ENCODE data around the gene MAML1. TPM values are rescaled to one million over a fixed set of nuclear protein-coding genes. Genes with fewer than 3 reads are reported as not detected.

MAML1 gene
- total RNA-seq, 2 experiments from 2014 or later, result 34.3 to 34.9 TPM

DNA sequence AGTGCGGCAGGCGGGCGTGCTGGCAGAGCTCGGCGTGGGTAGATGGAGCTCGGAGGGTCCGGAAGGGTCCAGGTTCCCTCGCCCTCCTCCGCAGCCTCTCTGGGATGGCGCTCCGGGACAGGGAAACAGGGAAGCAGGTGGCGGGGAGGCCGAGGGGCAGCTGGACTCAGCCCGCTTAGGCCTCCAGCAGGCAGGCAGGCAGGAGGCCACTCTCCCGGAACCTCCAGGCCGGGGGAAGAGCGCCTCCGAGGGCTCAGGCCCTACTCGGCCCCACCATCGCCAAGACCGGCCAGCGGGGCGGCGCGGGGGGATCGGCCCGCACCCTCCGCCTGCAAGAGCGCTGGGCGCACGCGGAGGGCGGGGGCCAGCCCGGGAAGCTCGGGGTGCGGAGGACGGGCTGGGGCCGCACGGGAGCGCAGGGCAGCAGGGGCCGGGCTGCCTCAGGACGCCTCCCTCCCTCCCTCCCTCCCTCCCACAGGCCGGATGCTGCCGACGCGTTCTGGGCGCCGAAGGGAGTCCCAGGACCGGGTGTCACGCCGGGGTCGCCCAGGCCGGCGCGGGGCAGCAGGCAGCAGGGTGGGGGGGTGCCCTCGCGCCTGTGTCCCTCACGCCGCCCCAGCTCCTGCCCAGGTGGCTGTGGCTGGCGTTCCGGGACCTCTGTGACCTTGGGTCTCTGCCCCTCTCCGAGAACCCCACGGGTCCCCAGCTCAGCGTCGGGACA lies 73.1 kb downstream of the MAML1 start:
- H3K4me1 Mint-ChIP-seq, result peaks cover 31% of the 10 kb centered on the region

GRCh38 chr5:179806250-179807048 lies 73.8 kb downstream of the MAML1 start, which contains the start of gene MGAT4B:
TSS of gene MGAT4B (minus strand) at chr5:179806866. CDS start at chr5:179806583, 283 bp downstream.
- Mint-ChIP-seq H3K27ac (peak within 1 kb of the TSS; percentile 83), H3K4me3 (peak within 1 kb of the TSS; percentile 74), H3K36me3 (ENCODE audit: low read depth) (peaks cover 4% of the 10 kb centered on the region), H3K4me1 (peaks cover 31% of the 10 kb centered on the region), H3K9me3 (no peaks in the 10 kb centered on the region), H3K27me3 (no peaks in the 10 kb centered on the region)
- ChIA-PET CTCF (interaction anchor here (1.0 kb wide), 1 partner anchor 70 kb away, joined by 3 read pairs; no protein-coding TSS in a partner anchor), POLR2A (no interaction called here)
- peak; percentile 64 for DNase-seq

More for the DNA sequence above, 73.1 kb downstream of the MAML1 start:
- ChIA-PET POLR2A (no interaction called here), CTCF (interaction anchor here (0.5 to 1.0 kb wide), 2 partner anchors 69 to 135 kb away, joined by 3 read pairs; no protein-coding TSS in a partner anchor)
- Mint-ChIP-seq H3K9me3 (no peaks in the 10 kb centered on the region), H3K36me3 (ENCODE audit: low read depth) (peaks cover 2% of the 10 kb centered on the region), H3K27me3 (no peaks in the 10 kb centered on the region), H3K27ac (peak overlapping the region; percentile 90), H3K4me3 (peak overlapping the region; percentile 83)
- peak; percentile 51 for DNase-seq

- peaks cover 19% of the 10 kb centered on the region for H3K36me3 Mint-ChIP-seq (ENCODE audit: low read depth)
- H3K4me1 Mint-ChIP-seq, result peaks cover 8% of the 10 kb centered on the region
- H3K27ac Mint-ChIP-seq, result no peak overlapping the region
- POLR2A ChIA-PET, result no interaction called here
- no peaks in the 10 kb centered on the region for H3K27me3 Mint-ChIP-seq
- DNase-seq, result no peak
- CTCF ChIA-PET, result interaction anchor here (1.1 to 2.1 kb wide), 2 partner anchors 13 to 49 kb away, joined by 3 to 7 read pairs; no protein-coding TSS in a partner anchor
- H3K9me3 Mint-ChIP-seq, result no peaks in the 10 kb centered on the region
- no peak overlapping the region for H3K4me3 Mint-ChIP-seq
Measured at GRCh38 chr5:179812135-179812825, 79.7 kb downstream of the MAML1 start.

- ChIA-PET POLR2A (no interaction called here), CTCF (interaction anchor here (0.6 to 2.1 kb wide), 6 partner anchors 11 to 285 kb away, joined by 3 to 7 read pairs (median 3); no protein-coding TSS in a partner anchor)
- DNase-seq, result no peak
- no peak overlapping the region for H3K4me3 Mint-ChIP-seq
- no peaks in the 10 kb centered on the region for H3K27me3 Mint-ChIP-seq
- H3K27ac Mint-ChIP-seq, result no peak overlapping the region
- H3K9me3 Mint-ChIP-seq, result no peaks in the 10 kb centered on the region
- peaks cover 11% of the 10 kb centered on the region for H3K4me1 Mint-ChIP-seq
- H3K36me3 Mint-ChIP-seq (ENCODE audit: low read depth), result peaks cover 19% of the 10 kb centered on the region
Measured at GRCh38 chr5:179812997-179813607, 80.5 kb downstream of the MAML1 start.

DNA sequence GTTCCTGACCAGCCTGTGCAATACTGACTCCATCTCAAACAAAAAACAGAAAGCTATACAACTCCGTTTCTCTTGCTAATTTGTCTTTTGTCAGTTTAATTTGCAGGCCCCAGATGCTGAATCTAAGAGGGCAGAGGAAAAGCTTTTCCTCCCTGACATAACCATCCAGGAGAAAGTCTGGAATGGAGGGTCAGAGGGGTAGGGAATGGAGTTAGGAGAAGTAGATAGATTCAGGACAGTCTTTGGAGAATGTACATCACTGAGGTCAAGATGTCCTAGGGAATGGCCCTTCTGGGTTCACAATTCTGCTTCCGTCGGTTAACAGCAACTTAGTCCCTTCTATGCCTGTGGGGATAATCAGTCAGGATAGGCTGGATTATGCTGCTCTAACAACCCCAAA lies 81.5 kb downstream of the MAML1 start:
- Mint-ChIP-seq H3K36me3 (ENCODE audit: low read depth) (peaks cover 19% of the 10 kb centered on the region), H3K27ac (no peak overlapping the region)

DNA sequence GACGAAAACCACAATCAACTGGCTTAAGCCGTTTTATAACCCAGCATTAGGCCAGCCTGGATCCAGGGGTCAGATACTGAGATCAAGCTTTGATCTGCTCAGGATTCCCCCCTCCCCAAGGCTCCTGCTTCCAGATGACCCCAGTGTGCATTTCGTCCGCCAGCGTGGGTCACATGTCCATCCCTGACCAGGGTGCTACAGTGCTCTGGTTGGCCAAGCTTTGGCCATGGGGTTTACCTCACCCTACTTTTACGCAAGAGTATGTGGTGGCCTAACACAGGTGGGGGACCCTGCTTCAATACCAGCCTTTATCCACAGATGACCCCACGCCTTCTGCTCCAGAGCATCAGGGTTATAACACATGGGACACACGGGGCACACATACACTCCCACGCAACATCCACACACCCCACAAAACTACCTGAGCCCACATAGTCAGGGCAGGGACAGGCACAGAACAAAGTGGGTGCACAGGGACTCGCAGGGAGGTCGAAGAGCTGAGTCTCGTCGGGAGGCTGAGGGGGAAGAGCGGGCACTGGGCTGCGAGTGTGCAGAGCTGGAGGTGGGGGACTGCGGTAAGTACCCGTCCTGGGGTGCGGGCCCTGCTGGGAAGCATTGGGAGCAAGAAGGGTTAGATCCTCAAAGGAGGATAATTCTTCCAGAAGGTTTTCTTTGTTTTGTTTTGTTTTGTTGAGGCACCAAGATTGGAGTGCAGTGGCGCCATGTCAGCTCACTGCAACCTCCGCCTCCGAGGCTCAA lies 83.0 kb downstream of the MAML1 start:
- no peak for DNase-seq
- Mint-ChIP-seq H3K4me1 (peaks cover 27% of the 10 kb centered on the region), H3K36me3 (ENCODE audit: low read depth) (peaks cover 19% of the 10 kb centered on the region), H3K4me3 (peak overlapping the region; percentile 3), H3K27ac (no peak overlapping the region), H3K27me3 (no peaks in the 10 kb centered on the region), H3K9me3 (no peaks in the 10 kb centered on the region)
- ChIA-PET CTCF (interaction anchor here (0.6 to 2.8 kb wide), 3 partner anchors 14 to 980 kb away, joined by 3 to 11 read pairs (median 8); no protein-coding TSS in a partner anchor), POLR2A (no interaction called here)

More for the DNA sequence above, 81.5 kb downstream of the MAML1 start:
- ChIA-PET POLR2A (no interaction called here), CTCF (interaction anchor here (0.6 to 2.1 kb wide), 3 partner anchors 12 to 65 kb away, joined by 3 to 7 read pairs (median 3); no protein-coding TSS in a partner anchor)
- Mint-ChIP-seq H3K4me3 (no peak overlapping the region), H3K4me1 (peaks cover 17% of the 10 kb centered on the region), H3K27me3 (no peaks in the 10 kb centered on the region), H3K9me3 (no peaks in the 10 kb centered on the region)
- DNase-seq, result no peak

DNA sequence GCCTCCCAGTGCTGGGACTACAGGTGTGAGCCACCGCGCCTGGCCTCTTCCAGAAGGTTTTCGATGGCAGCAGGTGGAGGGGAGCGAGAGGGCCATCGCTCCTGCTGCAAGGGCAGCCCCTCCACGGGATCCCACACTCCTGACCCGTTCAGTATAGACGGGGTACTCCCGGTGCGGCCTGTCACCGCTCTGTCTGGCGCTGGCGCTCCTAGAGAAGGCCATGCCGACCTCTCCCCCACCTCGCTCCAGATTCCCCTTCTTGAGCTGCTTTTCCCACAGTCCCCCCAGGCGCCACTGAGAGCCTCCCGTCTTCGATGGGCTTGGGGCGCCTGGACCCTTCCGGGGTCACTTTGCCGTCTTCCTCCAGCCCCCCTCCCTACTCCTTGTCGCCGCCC lies 83.8 kb downstream of the MAML1 start:
- no peak for DNase-seq
- no peaks in the 10 kb centered on the region for H3K9me3 Mint-ChIP-seq
- no peak overlapping the region for H3K4me3 Mint-ChIP-seq
- H3K27me3 Mint-ChIP-seq, result no peaks in the 10 kb centered on the region
- H3K4me1 Mint-ChIP-seq, result peaks cover 27% of the 10 kb centered on the region
- POLR2A ChIA-PET, result no interaction called here
- H3K36me3 Mint-ChIP-seq (ENCODE audit: low read depth), result peaks cover 17% of the 10 kb centered on the region
- CTCF ChIA-PET, result interaction anchor here (0.6 to 2.8 kb wide), 3 partner anchors 15 to 980 kb away, joined by 3 to 11 read pairs (median 8); no protein-coding TSS in a partner anchor
- H3K27ac Mint-ChIP-seq, result no peak overlapping the region

- DNase-seq, result no peak
- Mint-ChIP-seq H3K4me1 (peaks cover 33% of the 10 kb centered on the region), H3K9me3 (no peaks in the 10 kb centered on the region), H3K27me3 (no peaks in the 10 kb centered on the region), H3K27ac (no peak overlapping the region), H3K36me3 (ENCODE audit: low read depth) (peaks cover 14% of the 10 kb centered on the region), H3K4me3 (no peak overlapping the region)
- ChIA-PET CTCF (interaction anchor here (2.8 kb wide), 1 partner anchor 15 kb away, joined by 11 read pairs; no protein-coding TSS in a partner anchor), POLR2A (no interaction called here)
Measured at GRCh38 chr5:179816796-179817469, 84.3 kb downstream of the MAML1 start.

GRCh38 chr5:179817470-179817840 lies 84.8 kb downstream of the MAML1 start:
- H3K4me3 Mint-ChIP-seq, result no peak overlapping the region
- CTCF ChIA-PET, result no interaction called here
- POLR2A ChIA-PET, result no interaction called here
- no peak for DNase-seq
- H3K27me3 Mint-ChIP-seq, result no peaks in the 10 kb centered on the region
- peaks cover 18% of the 10 kb centered on the region for H3K36me3 Mint-ChIP-seq (ENCODE audit: low read depth)
- peaks cover 38% of the 10 kb centered on the region for H3K4me1 Mint-ChIP-seq
- no peaks in the 10 kb centered on the region for H3K9me3 Mint-ChIP-seq
- peak overlapping the region; percentile 88 for H3K27ac Mint-ChIP-seq

GRCh38 chr5:179817890-179818745 lies 85.5 kb downstream of the MAML1 start:
- POLR2A ChIA-PET, result no interaction called here
- no peaks in the 10 kb centered on the region for H3K27me3 Mint-ChIP-seq
- no peak for DNase-seq
- H3K36me3 Mint-ChIP-seq (ENCODE audit: low read depth), result peaks cover 17% of the 10 kb centered on the region
- CTCF ChIA-PET, result interaction anchor here (0.6 kb wide), 1 partner anchor 981 kb away, joined by 3 read pairs; no protein-coding TSS in a partner anchor
- H3K4me3 Mint-ChIP-seq, result peak overlapping the region; percentile 55
- peaks cover 43% of the 10 kb centered on the region for H3K4me1 Mint-ChIP-seq
- H3K9me3 Mint-ChIP-seq, result no peaks in the 10 kb centered on the region
- H3K27ac Mint-ChIP-seq, result peak overlapping the region; percentile 88

Measured in activated CD4-positive, alpha-beta T cell treated with anti-CD3 and anti-CD28 coated beads, Interleukin-2, amount 10 ng/mL, durations not matched to agents 7 days and 5 days (primary cell).